Central memory CD8-positive, alpha-beta T cell (primary cell): Measurements from ENCODE around the gene ORC5.
"Not testable (repeated sequence)": the region's sequence is repeated elsewhere in the genome, so short reads cannot be mapped to it uniquely, and the experiment has no call there.

Source experiments
- ATAC-seq: fragments of 150-1000 bp; cut with Tn5 transposase; replicated peaks from 2 replicates; pipeline ENCODE4 v1.10.0; 2022; ENCODE audit warnings: mild to moderate bottlenecking, moderate FRiP score, moderate number of reproducible peaks; ENCODE audit not compliant: poor library complexity, severe bottlenecking; ENCODE audit errors: extremely low read depth
- DNase-seq, 2 donors: peaks; one replicate each; pipeline ENCODE4 v3.0.0; 2021; ENCODE audit warnings: low spot score in 2 of 2
- H3K27ac Mint-ChIP-seq: one replicate; pipeline ENCODE4 v1.8.0; 2022; ENCODE audit warnings: low read depth, mild to moderate bottlenecking, moderate library complexity, mixed read lengths
- H3K27me3 Mint-ChIP-seq: one replicate; pipeline ENCODE4 v1.8.0; 2022; ENCODE audit warnings: mixed read lengths
- H3K36me3 Mint-ChIP-seq: one replicate; pipeline ENCODE4 v1.8.0; 2022; ENCODE audit warnings: mild to moderate bottlenecking, moderate library complexity, mixed read lengths; ENCODE audit not compliant: insufficient read depth
- H3K4me1 Mint-ChIP-seq: one replicate; pipeline ENCODE4 v1.8.0; 2022; ENCODE audit warnings: mixed read lengths
- H3K4me3 Mint-ChIP-seq: one replicate; pipeline ENCODE4 v1.8.0; 2022; ENCODE audit warnings: mild to moderate bottlenecking, moderate library complexity, mixed read lengths
- H3K9me3 Mint-ChIP-seq: one replicate; pipeline ENCODE4 v1.8.0; 2022; ENCODE audit warnings: mixed read lengths

ORC5 gene

GRCh38 chr7:104228442-104228841, 20.6 kb upstream of the ORC5 start:
- peaks cover under 1% of the 10 kb centered on the region for H3K9me3 Mint-ChIP-seq
- no peaks in the 10 kb centered on the region for H3K36me3 Mint-ChIP-seq
- no peak overlapping the region for H3K4me3 Mint-ChIP-seq
- peaks cover 43% of the 10 kb centered on the region for H3K27me3 Mint-ChIP-seq
- H3K4me1 Mint-ChIP-seq, result no peaks in the 10 kb centered on the region
- no peak overlapping the region for H3K27ac Mint-ChIP-seq
- no peak for ATAC-seq
- no peak for DNase-seq

- H3K27ac Mint-ChIP-seq, result no peak overlapping the region
- peaks cover 9% of the 10 kb centered on the region for H3K9me3 Mint-ChIP-seq
- peaks cover 32% of the 10 kb centered on the region for H3K27me3 Mint-ChIP-seq
- DNase-seq (no peak), ATAC-seq (no peak)
- no peaks in the 10 kb centered on the region for H3K36me3 Mint-ChIP-seq
- no peaks in the 10 kb centered on the region for H3K4me1 Mint-ChIP-seq
- H3K4me3 Mint-ChIP-seq, result no peak overlapping the region
Observed at GRCh38 chr7:104225451-104225850, 17.6 kb upstream of the ORC5 start.

- H3K9me3 Mint-ChIP-seq, result peaks cover 8% of the 10 kb centered on the region
- H3K27ac Mint-ChIP-seq, result no peak overlapping the region
- no peaks in the 10 kb centered on the region for H3K4me1 Mint-ChIP-seq
- ATAC-seq (no peak), DNase-seq (no peak)
- H3K36me3 Mint-ChIP-seq, result peaks cover 1% of the 10 kb centered on the region
- peaks cover 35% of the 10 kb centered on the region for H3K27me3 Mint-ChIP-seq
- no peak overlapping the region for H3K4me3 Mint-ChIP-seq
Observed at GRCh38 chr7:104217620-104218019, 9.8 kb upstream of the ORC5 start.

- H3K27me3 Mint-ChIP-seq, result peaks cover 39% of the 10 kb centered on the region
Observed at GRCh38 chr7:104209063-104209462, 1.2 kb upstream of the ORC5 start.

DNA sequence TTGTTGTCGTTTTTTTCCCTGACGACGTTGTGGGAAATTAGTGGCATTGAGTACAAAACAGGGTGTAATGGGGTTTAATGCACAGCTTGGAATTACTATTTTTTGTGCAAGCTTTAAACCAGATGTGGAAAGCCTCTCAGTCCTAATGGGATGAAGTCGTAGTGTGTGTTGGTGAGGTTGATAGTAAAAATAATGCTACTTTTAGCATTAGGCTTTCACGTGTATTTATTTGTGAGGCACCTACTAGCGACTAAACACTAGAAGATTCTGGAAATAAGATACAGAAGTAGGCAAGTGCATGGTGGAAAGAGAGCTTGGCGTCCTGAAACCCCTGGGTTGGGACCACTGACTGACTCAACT, 588 bp upstream of the ORC5 start:
- H3K4me1 Mint-ChIP-seq, result peaks cover 26% of the 10 kb centered on the region
- no peak for ATAC-seq
- peaks cover 10% of the 10 kb centered on the region for H3K36me3 Mint-ChIP-seq
- H3K27ac Mint-ChIP-seq, result peak overlapping the region; percentile 93
- H3K9me3 Mint-ChIP-seq, result no peaks in the 10 kb centered on the region
- H3K27me3 Mint-ChIP-seq, result peaks cover 39% of the 10 kb centered on the region
- peak overlapping the region; percentile 95 for H3K4me3 Mint-ChIP-seq
- no peak for DNase-seq

More at GRCh38 chr7:104209063-104209462, 1.2 kb upstream of the ORC5 start:
- Mint-ChIP-seq H3K9me3 (no peaks in the 10 kb centered on the region), H3K27ac (no peak overlapping the region), H3K4me1 (peaks cover 26% of the 10 kb centered on the region), H3K36me3 (peaks cover 10% of the 10 kb centered on the region), H3K4me3 (peak overlapping the region; percentile 95)
- no peak for DNase-seq
- ATAC-seq, result no peak

DNA sequence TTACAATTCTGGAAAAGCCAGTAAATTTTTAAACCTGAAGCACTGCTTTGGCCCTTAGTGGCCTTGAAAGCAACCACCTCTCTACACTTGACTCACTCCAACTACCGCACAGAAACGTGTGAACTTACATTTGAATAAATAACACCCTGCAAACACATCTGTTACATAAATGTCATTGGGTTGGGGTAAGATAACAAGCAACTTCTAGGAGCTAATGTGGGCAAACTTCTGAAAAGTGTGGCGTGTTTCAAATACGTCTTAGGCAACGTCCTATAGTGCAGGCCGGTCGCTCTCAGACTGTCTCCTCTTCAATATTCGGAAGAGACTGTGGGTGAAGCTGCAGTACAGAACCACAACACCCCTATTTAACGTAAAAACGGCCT, 474 bp downstream of the ORC5 start:
- no peaks in the 10 kb centered on the region for H3K9me3 Mint-ChIP-seq
- peaks cover 32% of the 10 kb centered on the region for H3K4me1 Mint-ChIP-seq
- H3K27me3 Mint-ChIP-seq, result peaks cover 30% of the 10 kb centered on the region
- H3K4me3 Mint-ChIP-seq, result peak overlapping the region; percentile 95
- peak; percentile 67 for ATAC-seq
- DNase-seq, result peak in 1 of 2 donors; percentile 19
- H3K36me3 Mint-ChIP-seq, result peaks cover 16% of the 10 kb centered on the region
- peak overlapping the region; percentile 93 for H3K27ac Mint-ChIP-seq

- ATAC-seq (no peak), DNase-seq (no peak)
- Mint-ChIP-seq H3K4me3 (peak overlapping the region; percentile 95), H3K36me3 (peaks cover 19% of the 10 kb centered on the region), H3K27me3 (peaks cover 25% of the 10 kb centered on the region), H3K27ac (peak overlapping the region; percentile 93), H3K9me3 (no peaks in the 10 kb centered on the region), H3K4me1 (peaks cover 36% of the 10 kb centered on the region)
Observed at GRCh38 chr7:104206841-104207240, 972 bp downstream of the ORC5 start.

GRCh38 chr7:104198673-104199278, 9.0 kb downstream of the ORC5 start:
- H3K4me1 Mint-ChIP-seq, result peaks cover 25% of the 10 kb centered on the region
- ATAC-seq, result no peak

GRCh38 chr7:104196161-104196560, 11.7 kb downstream of the ORC5 start:
- H3K4me1 Mint-ChIP-seq, result peaks cover 17% of the 10 kb centered on the region
- H3K9me3 Mint-ChIP-seq, result no peaks in the 10 kb centered on the region
- H3K36me3 Mint-ChIP-seq, result peaks cover 44% of the 10 kb centered on the region
- peak overlapping the region; percentile 6 for H3K27ac Mint-ChIP-seq
- ATAC-seq, result no peak
- DNase-seq, result no peak
- no peak overlapping the region for H3K4me3 Mint-ChIP-seq
- H3K27me3 Mint-ChIP-seq, result no peaks in the 10 kb centered on the region

More at GRCh38 chr7:104198673-104199278, 9.0 kb downstream of the ORC5 start:
- Mint-ChIP-seq H3K9me3 (no peaks in the 10 kb centered on the region), H3K36me3 (peaks cover 40% of the 10 kb centered on the region), H3K4me3 (no peak overlapping the region), H3K27ac (no peak overlapping the region), H3K27me3 (no peaks in the 10 kb centered on the region)
- DNase-seq, result no peak

DNA sequence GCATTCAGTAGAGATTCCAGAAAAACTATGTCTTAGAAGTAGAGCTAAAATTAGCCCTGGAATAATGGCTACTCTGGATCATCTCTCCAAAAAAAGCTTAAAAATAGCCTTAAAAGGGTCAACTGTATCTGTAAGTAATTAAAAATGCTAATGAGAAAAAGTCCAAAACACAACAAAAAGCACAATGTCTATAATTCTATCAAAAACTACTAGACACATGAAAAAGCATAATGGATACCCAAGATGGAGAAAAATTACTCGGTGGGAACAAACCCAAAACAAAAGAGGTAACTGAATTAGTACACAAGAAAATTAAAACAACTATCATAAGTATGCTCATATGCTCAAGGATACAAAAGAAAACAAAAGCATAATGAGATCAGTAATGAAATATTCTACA, 15.4 kb downstream of the ORC5 start:
- no peak for ATAC-seq
- no peaks in the 10 kb centered on the region for H3K27me3 Mint-ChIP-seq
- no peaks in the 10 kb centered on the region for H3K9me3 Mint-ChIP-seq
- peaks cover 20% of the 10 kb centered on the region for H3K4me1 Mint-ChIP-seq
- H3K27ac Mint-ChIP-seq, result no peak overlapping the region
- H3K4me3 Mint-ChIP-seq, result no peak overlapping the region
- DNase-seq, result no peak
- H3K36me3 Mint-ChIP-seq, result peaks cover 37% of the 10 kb centered on the region

- no peak for DNase-seq
- no peak overlapping the region for H3K4me3 Mint-ChIP-seq
- H3K9me3 Mint-ChIP-seq, result no peaks in the 10 kb centered on the region
- peaks cover 8% of the 10 kb centered on the region for H3K4me1 Mint-ChIP-seq
- ATAC-seq, result no peak
- peaks cover 32% of the 10 kb centered on the region for H3K36me3 Mint-ChIP-seq
- H3K27me3 Mint-ChIP-seq, result no peaks in the 10 kb centered on the region
- H3K27ac Mint-ChIP-seq, result no peak overlapping the region
Observed at GRCh38 chr7:104185346-104185745, 22.5 kb downstream of the ORC5 start.

DNA sequence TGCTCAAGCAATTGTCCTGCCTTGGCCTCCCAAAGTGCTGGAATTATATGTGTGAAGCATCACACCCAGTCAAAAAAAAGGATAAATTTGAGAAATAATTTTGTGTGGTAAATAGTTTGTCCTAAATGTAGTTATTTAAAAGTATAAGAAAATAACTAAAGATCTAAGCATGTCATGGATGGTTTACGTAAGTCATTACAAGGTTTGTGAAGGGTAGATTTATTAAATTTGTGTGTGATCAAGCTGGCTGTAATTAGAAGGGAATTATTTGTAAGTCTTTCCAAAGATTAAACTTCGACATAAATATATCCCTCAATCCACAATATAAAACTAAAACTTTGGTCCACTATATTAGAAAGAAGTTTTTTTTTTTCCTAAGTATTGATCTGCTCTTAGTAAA, 28.6 kb downstream of the ORC5 start:
- Mint-ChIP-seq H3K36me3 (peaks cover 28% of the 10 kb centered on the region), H3K27me3 (no peaks in the 10 kb centered on the region), H3K27ac (no peak overlapping the region), H3K4me3 (no peak overlapping the region), H3K9me3 (no peaks in the 10 kb centered on the region), H3K4me1 (no peaks in the 10 kb centered on the region)
- no peak for ATAC-seq
- DNase-seq, result no peak

- H3K36me3 Mint-ChIP-seq, result peaks cover 26% of the 10 kb centered on the region
- H3K27me3 Mint-ChIP-seq, H3K9me3 Mint-ChIP-seq, H3K27ac Mint-ChIP-seq, H3K4me1 Mint-ChIP-seq, DNase-seq, H3K4me3 Mint-ChIP-seq, ATAC-seq: not testable (repeated sequence)
Observed at GRCh38 chr7:104177565-104178083, 30.2 kb downstream of the ORC5 start.
